Activated CD8-positive, alpha-beta T cell treated with anti-CD3 and anti-CD28 coated beads for 36 hours (primary cell): Measurements from ENCODE around the gene LARP6. TPM values are rescaled to one million over a fixed set of nuclear protein-coding genes. Genes with fewer than 3 reads are reported as not detected.

Experiments
- ATAC-seq: fragments of 200-7000 bp; cut with Tn5 transposase; one replicate; pipeline ENCODE4 v1.10.0; 2021; ENCODE audit warnings: mild to moderate bottlenecking, moderate library complexity
- CTCF ChIA-PET: fragments of 350-600 bp; sonication (Branson Sonifier 250); formaldehyde crosslinking; loops from one replicate; lab custom pipeline; 2021; ENCODE audit warnings: antibody characterized with exemption; lab: Charles Lee
- POLR2A ChIA-PET: fragments of 350-600 bp; sonication (Branson Sonifier 250); formaldehyde crosslinking; loops from one replicate; lab custom pipeline; 2021; ENCODE audit warnings: antibody characterized with exemption; lab: Charles Lee
- DNase-seq: peaks from one replicate; pipeline ENCODE4 v3.0.0-alpha.2; 2020
- H3K27ac Mint-ChIP-seq: one replicate; pipeline ENCODE4 v1.8.0; 2021; ENCODE audit warnings: mild to moderate bottlenecking, mixed read lengths
- H3K27me3 Mint-ChIP-seq: one replicate; pipeline ENCODE4 v1.8.0; 2021; ENCODE audit warnings: mixed read lengths
- H3K36me3 Mint-ChIP-seq: one replicate; pipeline ENCODE4 v1.8.0; 2021; ENCODE audit warnings: low read depth, mixed read lengths
- H3K4me1 Mint-ChIP-seq: one replicate; pipeline ENCODE4 v1.8.0; 2021; ENCODE audit warnings: low read depth, mixed read lengths
- H3K4me3 Mint-ChIP-seq: one replicate; pipeline ENCODE4 v1.8.0; 2021; ENCODE audit warnings: mild to moderate bottlenecking, moderate library complexity, mixed read lengths
- H3K9me3 Mint-ChIP-seq: one replicate; pipeline ENCODE4 v1.8.0; 2021; ENCODE audit warnings: mixed read lengths
- CTCF ChIP-seq: fragments of 200-600 bp; IDR thresholded peaks from one replicate; pipeline ENCODE4 v1.8.0; 2022; ENCODE audit warnings: antibody characterized with exemption, mild to moderate bottlenecking
- intact Hi-C: fragments of 100-400 bp; cut with micrococcal nuclease; formaldehyde crosslinking; loops from one replicate; pipeline ENCODE4 v1.10.0; 2022
- total RNA-seq, 2 experiments: library from RNA; stranded (reverse); gene quantifications; one replicate each; pipeline ENCODE4 v1.2.3, GENCODE V29; 2021

LARP6 gene
- total RNA-seq, 2 experiments from 2014 or later = 0.36 to 0.41 TPM

GRCh38 chr15:70834999-70835398 is 19.0 kb downstream of the LARP6 start:
- H3K36me3 Mint-ChIP-seq = no peaks in the 10 kb centered on the region
- intact Hi-C loops = no loop called here
- CTCF ChIA-PET = interaction anchor here (1.7 kb wide), 1 partner anchor 10 kb away, joined by 7 read pairs; no protein-coding TSS in a partner anchor
- H3K4me1 Mint-ChIP-seq = no peaks in the 10 kb centered on the region
- no peak overlapping the region for H3K27ac Mint-ChIP-seq
- H3K4me3 Mint-ChIP-seq = no peak overlapping the region
- H3K9me3 Mint-ChIP-seq = no peaks in the 10 kb centered on the region
- H3K27me3 Mint-ChIP-seq = peaks cover 3% of the 10 kb centered on the region
- DNase-seq (no peak), ATAC-seq (no peak)
- POLR2A ChIA-PET = no interaction called here
- TF ChIP-seq CTCF = no peak

GRCh38 chr15:70833861-70834765 is 19.8 kb downstream of the LARP6 start:
- Mint-ChIP-seq H3K4me1 (no peaks in the 10 kb centered on the region), H3K27ac (no peak overlapping the region), H3K4me3 (no peak overlapping the region), H3K9me3 (no peaks in the 10 kb centered on the region), H3K27me3 (peaks cover 3% of the 10 kb centered on the region), H3K36me3 (no peaks in the 10 kb centered on the region)
- ChIA-PET CTCF (no interaction called here), POLR2A (no interaction called here)
- DNase-seq = no peak
- intact Hi-C loops = no loop called here
- TF ChIP-seq CTCF = no peak
- no peak for ATAC-seq

- Mint-ChIP-seq H3K9me3 (no peaks in the 10 kb centered on the region), H3K27ac (no peak overlapping the region), H3K4me1 (no peaks in the 10 kb centered on the region), H3K4me3 (no peak overlapping the region), H3K27me3 (peaks cover 3% of the 10 kb centered on the region), H3K36me3 (no peaks in the 10 kb centered on the region)
- no peak for DNase-seq
- intact Hi-C loops = no loop called here
- ChIA-PET CTCF (no interaction called here), POLR2A (no interaction called here)
- TF ChIP-seq CTCF = no peak
- no peak for ATAC-seq
Observed at GRCh38 chr15:70833422-70833821, 20.5 kb downstream of the LARP6 start.

- DNase-seq = no peak
- intact Hi-C loops = no loop called here
- TF ChIP-seq CTCF = no peak
- ATAC-seq = no peak
- Mint-ChIP-seq H3K9me3 (no peaks in the 10 kb centered on the region), H3K36me3 (no peaks in the 10 kb centered on the region), H3K4me1 (no peaks in the 10 kb centered on the region), H3K4me3 (no peak overlapping the region), H3K27me3 (peaks cover 3% of the 10 kb centered on the region), H3K27ac (no peak overlapping the region)
- ChIA-PET CTCF (no interaction called here), POLR2A (interaction anchor here (0.6 kb wide), 1 partner anchor 44 kb away, joined by 4 read pairs; no protein-coding TSS in a partner anchor)
Observed at GRCh38 chr15:70832176-70832575, 21.8 kb downstream of the LARP6 start.
